B cell (primary cell): Measurements from ENCODE around the gene ABCD3.

Experiments
- EZH2 ChIP-seq: IDR thresholded peaks from 2 replicates; pipeline ENCODE4 v1.6.1; 2012; ENCODE audit warnings: borderline replicate concordance, low read depth, mild to moderate bottlenecking, moderate library complexity, low read length; ENCODE audit not compliant: insufficient read depth, poor library complexity, severe bottlenecking
- TF ChIP-seq, protein P1 (sequence below): fragments of 200-600 bp; IDR thresholded peaks from one replicate; pipeline ENCODE4 v1.8.0; 2022; ENCODE audit warnings: antibody characterized with exemption, mild to moderate bottlenecking

DNA sequence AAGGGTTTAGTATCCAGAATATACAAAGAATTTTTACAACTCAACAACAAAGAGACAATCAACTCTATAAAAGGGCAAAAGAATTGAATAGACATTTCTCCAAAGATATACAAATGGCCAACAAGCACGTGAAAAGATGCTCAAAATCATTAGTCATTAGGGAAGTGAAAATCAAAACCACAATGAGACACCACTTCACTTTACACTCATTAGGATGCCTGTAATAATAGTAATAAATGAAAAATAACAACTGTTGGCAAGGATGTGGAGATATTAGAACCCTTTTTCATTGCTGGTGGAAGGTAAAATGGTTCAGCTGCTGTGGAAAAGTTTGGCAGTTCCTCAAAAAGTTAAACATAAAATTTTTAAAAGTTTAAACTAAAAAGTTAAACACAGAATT, 7.0 kb upstream of the ABCD3 start:
- TF ChIP-seq, protein P1, sequence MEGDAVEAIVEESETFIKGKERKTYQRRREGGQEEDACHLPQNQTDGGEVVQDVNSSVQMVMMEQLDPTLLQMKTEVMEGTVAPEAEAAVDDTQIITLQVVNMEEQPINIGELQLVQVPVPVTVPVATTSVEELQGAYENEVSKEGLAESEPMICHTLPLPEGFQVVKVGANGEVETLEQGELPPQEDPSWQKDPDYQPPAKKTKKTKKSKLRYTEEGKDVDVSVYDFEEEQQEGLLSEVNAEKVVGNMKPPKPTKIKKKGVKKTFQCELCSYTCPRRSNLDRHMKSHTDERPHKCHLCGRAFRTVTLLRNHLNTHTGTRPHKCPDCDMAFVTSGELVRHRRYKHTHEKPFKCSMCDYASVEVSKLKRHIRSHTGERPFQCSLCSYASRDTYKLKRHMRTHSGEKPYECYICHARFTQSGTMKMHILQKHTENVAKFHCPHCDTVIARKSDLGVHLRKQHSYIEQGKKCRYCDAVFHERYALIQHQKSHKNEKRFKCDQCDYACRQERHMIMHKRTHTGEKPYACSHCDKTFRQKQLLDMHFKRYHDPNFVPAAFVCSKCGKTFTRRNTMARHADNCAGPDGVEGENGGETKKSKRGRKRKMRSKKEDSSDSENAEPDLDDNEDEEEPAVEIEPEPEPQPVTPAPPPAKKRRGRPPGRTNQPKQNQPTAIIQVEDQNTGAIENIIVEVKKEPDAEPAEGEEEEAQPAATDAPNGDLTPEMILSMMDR, result no peak
- TF ChIP-seq EZH2, result no peak
